Hippocampal formation (tissue), 2 donors: Measurements from ENCODE around the gene USP40.
"Not testable (repeated sequence)": the region's sequence is repeated elsewhere in the genome, so short reads cannot be mapped to it uniquely, and the experiment has no call there.

Experiments used
- DNase-seq, 2 donors: peaks; one replicate each; lab custom pipeline; 2025; lab: John Stamatoyannopoulos, UW

The USP40 gene, protein sequence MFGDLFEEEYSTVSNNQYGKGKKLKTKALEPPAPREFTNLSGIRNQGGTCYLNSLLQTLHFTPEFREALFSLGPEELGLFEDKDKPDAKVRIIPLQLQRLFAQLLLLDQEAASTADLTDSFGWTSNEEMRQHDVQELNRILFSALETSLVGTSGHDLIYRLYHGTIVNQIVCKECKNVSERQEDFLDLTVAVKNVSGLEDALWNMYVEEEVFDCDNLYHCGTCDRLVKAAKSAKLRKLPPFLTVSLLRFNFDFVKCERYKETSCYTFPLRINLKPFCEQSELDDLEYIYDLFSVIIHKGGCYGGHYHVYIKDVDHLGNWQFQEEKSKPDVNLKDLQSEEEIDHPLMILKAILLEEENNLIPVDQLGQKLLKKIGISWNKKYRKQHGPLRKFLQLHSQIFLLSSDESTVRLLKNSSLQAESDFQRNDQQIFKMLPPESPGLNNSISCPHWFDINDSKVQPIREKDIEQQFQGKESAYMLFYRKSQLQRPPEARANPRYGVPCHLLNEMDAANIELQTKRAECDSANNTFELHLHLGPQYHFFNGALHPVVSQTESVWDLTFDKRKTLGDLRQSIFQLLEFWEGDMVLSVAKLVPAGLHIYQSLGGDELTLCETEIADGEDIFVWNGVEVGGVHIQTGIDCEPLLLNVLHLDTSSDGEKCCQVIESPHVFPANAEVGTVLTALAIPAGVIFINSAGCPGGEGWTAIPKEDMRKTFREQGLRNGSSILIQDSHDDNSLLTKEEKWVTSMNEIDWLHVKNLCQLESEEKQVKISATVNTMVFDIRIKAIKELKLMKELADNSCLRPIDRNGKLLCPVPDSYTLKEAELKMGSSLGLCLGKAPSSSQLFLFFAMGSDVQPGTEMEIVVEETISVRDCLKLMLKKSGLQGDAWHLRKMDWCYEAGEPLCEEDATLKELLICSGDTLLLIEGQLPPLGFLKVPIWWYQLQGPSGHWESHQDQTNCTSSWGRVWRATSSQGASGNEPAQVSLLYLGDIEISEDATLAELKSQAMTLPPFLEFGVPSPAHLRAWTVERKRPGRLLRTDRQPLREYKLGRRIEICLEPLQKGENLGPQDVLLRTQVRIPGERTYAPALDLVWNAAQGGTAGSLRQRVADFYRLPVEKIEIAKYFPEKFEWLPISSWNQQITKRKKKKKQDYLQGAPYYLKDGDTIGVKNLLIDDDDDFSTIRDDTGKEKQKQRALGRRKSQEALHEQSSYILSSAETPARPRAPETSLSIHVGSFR

DNA sequence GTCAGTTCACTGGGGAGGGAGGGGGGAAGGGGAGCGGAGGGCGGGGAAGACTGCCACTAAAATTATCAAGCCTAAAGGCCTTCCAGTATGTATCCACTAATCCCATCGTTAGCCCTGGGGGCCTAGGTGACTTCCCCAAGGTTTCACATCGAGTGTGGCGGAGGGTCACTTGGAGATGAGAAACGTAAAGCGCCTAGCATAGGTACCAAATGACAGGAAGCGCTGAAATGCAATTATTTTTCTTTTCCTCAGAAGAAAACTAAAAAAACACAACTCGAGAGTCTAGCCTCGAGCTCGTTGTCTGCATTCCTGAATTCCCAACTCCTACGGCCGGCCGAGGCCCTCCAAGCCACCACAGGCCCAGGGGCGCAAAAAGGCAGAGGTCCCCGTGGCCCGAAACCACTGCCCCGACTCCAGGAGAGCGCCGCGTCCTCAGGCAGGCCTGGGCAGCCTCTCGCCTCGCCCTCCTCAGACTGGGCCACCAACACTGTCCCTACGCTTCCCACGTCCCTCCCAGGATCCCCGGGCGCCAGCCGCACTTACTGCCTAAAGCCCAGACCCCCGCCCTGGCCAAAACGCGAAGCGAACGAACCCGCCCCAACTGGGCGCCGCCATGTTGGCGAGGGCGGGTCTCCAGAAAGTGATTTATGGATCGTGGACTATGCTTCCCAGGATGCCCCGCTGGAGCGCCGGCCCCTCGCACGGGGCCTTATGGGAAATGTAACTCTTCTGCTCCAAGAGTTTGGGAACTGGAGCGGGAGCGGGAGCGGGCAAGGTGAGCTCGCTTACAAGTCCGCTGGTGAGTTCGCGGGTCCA, at the start of gene USP40:
USP40 (minus strand) TSS at position 642 of the 816 bp plus-strand sequence. CDS start 1,228 bp downstream, outside the sequence.
- peak; percentile 63 to 66 for DNase-seq

DNA sequence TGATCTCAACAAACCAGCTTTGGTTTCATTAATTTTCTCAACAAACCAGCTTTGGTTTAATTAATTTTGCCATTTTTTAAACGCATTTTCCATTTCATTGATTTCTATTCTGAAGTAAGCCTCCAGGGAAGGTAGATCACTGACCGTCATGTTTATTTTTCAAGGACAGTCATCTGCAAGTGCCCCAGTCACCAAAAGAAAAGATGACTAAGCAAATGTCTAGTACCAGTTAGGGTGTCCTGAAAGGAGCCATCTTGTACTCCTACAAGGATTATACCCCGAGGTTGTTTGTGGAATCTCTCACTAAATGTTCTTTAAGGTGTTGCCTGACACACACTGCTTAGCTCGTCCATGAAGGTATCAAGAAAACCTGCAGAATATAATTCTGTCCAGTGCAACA, 44.7 kb upstream of the USP40 start:
- DNase-seq, result no peak

DNA sequence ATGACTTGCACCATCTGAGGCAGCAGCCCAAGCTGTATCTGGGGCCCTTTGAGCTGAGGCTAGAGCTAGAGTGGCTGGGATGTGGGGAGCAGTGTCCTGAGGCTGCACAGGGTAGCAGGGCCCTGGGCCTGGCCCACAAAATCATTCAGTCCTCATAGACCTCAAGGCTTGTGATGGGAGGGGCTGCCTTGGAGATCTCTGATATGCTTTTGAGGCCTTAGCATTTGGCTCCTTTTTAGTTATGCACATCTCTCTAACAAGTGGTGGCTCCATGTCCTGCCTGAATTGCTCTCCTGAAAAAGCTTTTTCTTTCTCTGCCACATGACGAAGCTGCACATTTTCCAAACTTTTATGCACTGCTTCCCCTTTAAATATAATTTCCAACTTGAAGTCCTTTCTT, 39.1 kb upstream of the USP40 start:
- DNase-seq, result no peak

DNA sequence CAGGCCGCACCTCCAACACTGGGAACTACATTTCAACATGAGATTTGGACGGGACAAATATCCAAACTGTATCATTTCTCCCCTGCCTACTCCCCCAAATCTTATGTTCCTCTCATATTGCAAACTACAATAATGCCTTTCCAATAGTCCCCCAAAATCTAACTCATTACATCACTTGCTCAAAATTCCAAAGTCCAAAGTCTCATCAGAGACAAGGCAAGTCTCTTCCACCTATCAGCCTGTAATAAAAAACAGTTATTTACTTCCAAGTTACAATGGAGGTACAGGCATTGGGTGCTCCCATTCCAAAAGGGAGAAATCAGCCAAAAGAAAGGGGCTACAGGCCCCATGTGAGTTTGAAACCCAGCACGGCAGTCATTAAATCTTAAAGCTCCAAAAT, 38.2 kb upstream of the USP40 start:
- no peak for DNase-seq

DNA sequence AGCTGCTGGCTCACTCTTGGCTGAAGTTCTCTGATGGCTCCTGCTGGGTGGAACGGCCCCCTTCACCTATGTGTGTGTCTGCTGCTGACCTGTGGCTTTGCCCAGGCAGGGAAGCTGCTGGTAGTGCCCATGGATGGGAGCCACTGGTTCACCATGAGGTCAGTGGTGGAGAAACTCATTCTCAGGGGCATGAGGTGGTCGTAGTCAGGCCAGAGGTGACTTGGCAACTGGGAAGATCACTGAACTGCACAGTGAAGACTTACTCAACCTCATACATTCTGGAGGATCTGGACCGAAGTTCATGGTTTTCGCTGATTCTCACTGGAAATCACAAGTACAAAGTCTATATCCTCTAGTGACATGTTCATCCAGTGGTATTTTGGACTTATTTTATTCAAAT, 36.9 kb upstream of the USP40 start:
- no peak for DNase-seq

DNA sequence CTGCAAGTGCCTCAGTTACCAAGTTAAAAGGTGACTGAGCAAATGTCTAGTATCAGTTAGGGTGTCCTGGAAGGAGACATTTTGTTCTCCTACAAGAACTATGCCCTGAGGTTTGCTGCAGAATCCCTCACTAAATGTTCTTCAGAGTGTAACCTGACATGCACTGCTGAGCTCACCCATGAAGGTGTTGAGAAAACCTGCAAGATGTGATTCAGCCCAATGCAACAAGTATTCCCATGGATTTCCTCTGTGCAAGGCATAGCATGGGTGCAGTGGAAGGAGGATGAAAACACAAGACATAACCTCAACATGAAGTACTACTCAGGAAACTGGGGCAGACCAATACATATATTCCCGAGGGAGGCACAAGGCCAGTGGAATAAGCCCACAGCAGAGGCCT, 35.5 kb upstream of the USP40 start:
- DNase-seq, result no peak

DNA sequence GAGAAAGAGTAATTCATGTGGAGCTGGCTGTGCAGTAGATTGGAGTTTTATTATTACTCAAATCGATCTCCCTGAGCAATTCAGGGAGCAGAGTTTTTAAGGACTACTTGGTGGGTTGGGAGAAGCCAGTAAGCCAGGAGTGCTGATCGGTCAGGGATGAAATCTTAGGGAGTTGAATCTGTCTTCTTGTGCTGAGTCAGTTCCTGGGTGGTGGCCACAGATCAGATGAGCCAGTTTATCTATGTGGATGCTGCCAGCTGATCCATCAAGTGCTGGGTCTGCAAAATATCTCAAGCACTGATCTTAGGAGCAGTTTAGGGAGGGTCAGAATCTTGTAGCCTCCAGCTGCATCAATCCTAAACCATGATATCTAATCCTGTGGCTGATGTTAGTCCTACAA, 33.8 kb upstream of the USP40 start:
- DNase-seq, result no peak

DNA sequence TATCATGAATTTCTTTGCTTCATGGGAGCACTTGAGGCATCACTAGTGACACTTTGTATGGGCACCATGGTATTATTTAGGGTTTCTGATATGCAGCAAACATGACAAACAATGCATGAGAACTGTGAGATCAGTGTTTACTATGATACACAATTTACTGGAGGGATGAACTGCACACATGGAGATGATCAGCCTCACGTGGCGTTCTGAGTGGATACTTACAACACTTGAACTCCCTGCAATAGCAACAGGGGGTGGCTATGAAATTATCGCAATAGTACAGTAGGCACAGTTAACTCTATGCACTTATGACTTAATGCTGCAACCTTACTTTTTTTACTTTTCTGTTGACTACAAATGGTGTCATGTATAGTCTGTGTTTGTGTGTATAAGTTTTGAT, 32.4 kb upstream of the USP40 start:
- no peak for DNase-seq

DNA sequence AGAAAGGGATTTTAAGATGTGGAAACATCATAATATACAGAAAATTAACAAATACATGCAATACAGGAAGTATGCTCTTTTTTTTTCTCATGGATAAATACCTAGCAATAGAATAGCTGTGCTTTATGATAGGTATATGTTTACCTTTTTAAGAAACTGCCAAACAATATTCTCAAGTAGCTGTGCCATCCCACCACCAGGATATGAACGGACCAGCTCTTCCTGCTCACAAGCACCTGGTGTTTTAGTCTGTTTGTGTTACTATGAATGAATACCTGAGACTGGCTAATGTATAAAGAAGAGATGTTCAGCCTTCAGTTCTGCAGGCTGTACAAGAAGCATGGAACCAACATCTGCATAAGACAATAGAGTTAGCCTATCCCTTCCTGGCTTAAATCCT, 30.9 kb upstream of the USP40 start:
- no peak for DNase-seq

DNA sequence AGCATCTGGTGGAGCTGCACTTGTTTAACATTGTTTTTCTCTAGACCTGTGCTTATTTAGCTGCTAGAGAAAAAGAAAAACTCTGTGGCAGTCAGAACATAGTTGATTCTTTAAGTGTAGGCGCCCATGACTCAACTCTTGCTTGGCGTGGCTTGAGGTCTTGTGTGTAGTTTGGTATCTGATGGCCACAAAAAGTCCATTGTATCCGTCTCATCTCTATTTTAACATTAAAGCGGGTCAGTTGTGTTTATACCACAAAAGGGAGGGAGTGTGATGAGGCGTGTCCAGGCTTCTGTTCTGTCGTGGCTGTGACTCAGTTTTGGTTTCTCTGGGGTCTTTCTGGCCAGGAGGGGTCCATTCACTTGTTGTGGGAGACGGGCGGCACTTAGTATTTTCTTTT, 26.6 kb upstream of the USP40 start:
- DNase-seq, result no peak

DNA sequence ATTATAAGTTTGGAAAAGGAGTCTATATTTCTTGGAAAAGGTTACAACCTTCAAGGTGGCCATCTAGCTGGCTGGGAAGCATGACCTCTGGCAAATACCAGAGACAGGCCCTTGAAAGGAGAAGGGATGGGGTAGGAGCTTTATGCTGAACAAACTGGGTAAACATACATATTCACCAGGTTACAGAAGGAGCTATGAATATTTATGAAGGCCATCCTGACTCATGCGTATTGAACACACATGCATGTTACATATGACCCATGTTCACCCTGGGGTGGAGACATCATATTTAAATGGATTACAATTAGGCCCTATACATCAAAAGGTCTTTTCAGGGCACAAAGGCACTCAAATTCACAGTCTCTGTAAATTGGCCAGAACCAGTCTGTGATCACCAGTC, 26.1 kb upstream of the USP40 start:
- DNase-seq, result not testable (repeated sequence)

DNA sequence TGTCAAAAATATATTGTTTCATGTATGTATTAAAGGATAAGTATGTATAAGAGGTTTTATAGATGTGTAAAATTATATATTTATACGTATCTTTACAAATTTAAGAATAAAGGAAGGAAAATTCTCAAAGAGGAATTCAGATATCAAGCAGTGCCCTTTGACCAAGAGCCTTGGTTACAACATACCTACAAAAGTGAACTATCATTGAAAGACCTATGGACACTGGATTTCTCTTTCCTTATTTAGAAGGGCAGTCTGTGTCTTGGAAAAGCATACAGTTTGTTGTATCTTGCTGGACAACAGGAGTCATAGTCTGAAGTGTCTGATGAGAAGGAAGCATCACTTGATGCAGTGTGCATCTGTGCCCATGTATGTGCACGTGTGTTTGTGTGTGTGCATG, 21.8 kb upstream of the USP40 start:
- no peak for DNase-seq

DNA sequence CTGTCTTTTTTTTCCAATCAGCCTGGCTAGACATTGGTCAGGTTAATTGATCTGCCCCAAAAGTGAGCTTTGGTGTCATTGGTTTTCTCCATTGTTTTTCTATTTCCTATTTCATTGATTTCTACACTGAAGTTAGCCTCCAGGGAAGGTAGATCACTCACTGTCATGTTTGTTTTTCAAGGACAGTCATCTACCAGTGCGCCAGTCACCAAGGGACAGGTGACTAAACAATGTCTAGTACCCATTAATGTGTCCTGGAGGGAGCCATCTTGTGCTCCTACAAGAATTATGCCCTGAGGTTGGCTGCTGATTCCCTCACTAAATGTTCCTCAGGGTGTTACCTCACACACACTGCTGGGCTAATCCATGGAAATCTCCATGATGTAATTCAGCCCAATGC, 17.6 kb upstream of the USP40 start:
- DNase-seq, result no peak

DNA sequence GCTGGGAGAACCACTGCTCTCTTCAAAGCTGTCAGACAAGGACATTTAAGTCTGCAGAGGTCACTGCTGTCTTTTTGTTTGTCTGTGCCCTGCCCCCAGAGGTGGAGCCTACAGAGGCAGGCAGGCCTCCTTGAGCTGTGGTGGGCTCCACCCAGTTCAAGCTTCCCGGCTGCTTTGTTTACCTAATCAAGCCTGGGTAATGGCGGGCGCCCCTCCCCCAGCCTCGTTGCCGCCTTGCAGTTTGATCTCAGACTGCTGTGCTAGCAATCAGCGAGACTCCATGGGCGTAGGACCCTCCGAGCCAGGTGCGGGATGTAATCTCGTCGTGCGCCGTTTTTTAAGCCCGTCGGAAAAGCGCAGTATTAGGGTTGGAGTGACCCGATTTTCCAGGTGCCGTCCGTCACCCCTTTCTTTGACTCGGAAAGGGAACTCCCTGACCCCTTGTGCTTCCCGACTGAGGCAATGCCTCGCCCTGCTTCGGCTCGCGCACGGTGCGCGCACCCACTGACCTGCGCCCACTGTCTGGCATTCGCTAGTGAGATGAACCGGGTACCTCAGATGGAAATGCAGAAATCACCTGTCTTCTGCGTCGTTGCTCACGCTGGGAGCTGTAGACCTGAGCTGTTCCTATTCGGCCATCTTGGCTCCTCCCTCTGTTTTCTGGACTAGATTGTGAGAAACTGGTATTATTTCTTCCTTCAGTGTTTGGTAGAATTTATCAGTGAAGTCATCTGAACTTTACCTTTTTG, 16.8 kb upstream of the USP40 start:
- not testable (repeated sequence) for DNase-seq

DNA sequence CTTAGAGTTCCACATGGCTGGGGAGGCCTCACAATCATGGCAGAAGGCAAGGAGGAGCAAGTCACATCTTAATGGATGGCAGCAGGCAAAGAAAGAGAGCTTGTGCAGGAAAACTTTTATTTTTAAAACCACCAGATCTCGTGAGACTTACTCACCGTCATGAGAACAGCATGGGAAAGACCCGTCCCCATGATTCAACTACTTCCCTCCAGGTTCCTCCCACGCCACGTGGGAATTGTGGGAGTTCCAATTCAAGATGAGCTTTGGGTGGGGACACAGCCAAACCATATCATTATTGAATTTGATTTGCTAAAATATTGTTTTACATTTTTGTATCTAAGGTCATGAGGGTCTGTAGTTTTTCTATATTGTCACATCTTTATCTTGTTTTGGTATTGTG, 10.8 kb upstream of the USP40 start:
- not testable (repeated sequence) for DNase-seq

DNA sequence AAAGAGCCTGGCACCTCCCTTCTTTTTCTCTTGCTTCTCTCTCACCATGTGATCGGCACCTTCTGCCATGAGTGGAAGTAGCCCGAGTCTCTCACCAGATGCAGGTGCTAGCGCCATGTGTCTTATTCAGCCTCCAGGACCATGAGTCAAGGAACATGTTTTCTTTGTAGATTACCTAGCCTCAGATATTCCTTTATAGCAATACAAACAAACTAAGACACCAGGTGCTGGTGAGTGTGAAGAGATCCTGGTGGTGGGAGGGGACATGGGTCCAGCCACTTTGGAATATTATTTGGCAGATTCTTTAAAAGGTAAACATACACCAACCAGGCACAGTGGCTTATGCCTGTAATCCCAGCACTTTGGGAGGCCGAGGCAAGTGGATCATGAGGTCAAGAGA, 5.9 kb upstream of the USP40 start:
- no peak for DNase-seq

DNA sequence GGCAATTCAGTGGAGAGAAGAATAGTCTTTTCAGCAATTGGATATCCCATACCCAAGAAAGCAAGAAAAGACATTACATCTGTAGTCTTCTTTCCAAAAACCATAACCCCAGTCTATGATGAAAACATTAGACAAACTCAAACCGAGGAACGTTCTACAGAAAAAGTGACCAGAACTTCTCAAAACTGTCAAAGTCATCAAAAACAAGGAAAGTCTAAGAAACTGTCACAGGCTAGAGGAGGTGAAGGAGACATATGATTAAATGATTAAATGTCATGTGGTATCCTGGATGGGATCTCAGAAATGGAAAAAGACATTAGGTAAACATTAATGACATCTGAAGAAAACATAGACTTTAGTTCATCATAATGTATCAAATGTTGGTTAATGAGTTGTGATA, 4.9 kb upstream of the USP40 start:
- DNase-seq, result no peak

DNA sequence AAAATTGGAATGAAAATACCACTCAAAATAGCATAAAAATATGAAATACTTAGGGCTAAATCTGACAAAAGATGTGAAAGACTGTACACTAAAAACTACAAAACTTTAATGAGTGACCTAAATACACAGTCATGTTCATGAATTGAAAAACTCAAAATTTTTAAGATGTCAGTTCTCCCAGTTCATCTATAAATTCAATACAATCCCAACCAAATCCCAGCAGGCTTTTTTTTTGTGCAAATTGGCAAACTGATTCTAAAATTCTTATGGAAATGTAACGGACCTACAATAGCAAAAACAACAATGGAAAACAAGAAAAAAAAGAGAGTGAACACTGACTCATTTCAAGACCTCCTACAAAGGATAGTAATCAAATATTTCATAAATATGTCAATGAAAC, 4.4 kb upstream of the USP40 start:
- DNase-seq, result no peak

DNA sequence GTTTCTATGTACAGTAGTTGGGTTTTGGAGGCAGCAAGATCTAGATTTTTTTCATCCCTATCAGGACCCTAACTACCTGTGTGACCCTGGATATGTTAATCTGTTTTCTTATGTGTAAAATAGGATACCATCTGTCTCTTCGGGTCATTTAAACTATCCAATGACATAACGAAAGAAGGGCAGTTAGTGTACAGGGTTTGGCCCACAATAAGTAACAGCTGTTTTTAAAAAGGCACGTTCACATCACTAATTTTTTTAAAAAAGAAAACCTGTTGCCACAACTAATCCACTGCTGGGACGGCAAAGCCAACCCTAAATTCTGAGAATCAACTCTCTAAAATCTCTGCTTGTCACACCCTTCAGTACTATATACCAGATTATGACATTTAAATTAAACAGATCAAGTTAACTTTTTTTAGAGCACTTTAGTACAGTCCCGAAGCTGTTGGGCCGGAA, 869 bp downstream of the USP40 start:
- DNase-seq, result no peak

DNA sequence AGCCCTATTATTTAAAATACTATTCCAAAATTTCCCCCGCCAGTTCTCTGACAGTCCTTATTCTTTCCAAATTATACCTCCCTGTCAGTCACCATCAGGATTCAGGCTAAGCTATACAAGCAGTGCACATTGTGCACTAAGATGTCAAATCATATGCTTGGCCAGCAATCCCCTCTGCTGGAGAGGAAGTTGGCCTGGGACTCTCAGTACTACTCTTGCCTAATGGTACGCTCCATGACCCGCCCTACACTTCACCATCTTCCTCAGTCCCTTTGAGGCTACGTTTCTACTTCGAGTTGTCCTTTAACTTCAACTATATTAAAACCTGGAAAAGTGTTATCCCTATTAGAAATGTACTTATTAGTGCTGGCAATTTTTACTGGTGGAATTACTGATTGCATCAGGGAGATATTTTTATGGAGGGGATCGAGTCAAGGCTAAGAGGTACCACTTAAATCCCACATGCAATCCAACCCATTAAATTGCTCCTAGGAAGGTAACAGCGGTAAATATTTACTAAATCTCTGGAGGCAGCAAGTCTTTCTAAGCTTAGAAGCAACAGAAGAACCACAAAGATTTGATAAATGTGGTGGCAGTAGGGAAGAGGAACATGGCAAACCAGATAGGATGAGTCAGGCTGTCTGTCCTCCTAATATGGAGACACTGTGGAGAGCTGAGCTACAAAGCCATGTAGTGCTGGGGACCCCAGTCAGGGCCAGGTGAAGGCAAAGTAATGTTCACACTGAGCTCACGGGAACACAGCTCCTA, 2.7 kb downstream of the USP40 start:
- no peak for DNase-seq
